Endothelial cell of hepatic sinusoid (primary cell): ENCODE results near the gene TSHZ2.
"Not testable (repeated sequence)": the region's sequence is repeated elsewhere in the genome, so short reads cannot be mapped to it uniquely, and the experiment has no call there.

Experiments used
- in situ Hi-C: cut with HindIII; loops from 2 replicates; pipeline ENCODE4 v1.10.0; 2017; ENCODE audit warnings: low sequenced_read_pairs

TSHZ2 gene

DNA sequence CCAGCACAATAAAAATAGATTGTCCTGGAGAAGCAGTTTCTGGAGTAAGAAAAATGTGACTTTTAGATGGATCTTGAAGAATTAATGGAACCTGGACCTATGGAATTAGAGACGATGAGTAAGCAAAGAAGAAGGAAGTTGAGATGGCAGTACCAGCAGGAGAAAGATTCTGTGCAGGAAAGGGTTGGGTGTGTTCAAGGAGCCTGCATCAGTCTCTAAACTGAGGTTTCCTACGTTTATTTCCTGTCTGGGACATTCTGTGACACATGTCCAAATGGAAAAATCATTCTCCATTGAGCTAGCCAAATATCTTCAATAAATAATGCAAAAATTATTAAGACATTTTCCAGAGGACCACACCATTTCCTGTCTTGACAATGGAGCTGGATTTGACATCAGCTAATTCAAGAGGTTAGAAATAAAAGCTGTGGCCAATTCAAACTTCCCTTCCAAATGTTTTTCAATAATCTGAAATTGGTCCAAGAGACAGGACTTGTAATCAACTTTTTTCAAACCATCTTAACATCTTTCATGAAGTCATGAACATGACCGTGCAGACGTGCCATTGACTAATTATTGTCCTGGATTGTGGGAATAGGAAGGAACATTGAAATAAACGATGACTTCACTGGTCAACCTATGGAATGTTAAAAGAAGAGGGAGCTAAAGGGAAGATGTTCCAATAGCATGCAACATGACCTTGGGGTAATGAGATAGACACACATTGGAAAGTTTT, 423.2 kb downstream of the TSHZ2 start:
- in situ Hi-C loops = no loop called here

DNA sequence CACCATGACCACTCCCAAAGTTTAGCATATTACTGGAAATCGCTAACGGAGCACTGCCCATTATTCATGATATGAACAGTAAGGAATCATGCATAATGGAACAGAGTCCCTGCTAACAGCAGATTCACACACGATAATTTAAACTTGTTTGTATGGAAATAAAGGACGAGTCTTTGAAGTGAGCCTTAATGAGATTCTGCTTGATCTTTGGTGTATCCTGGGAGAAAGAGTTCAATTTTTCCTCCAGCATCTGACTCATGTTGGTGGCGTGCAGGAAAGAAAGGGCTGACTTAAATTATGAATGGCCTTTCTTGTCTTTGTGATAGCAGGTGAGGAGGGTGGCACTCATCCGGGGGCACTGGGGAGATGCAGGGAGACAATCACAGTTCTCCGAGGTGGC, 426.9 kb downstream of the TSHZ2 start:
- in situ Hi-C loops = no loop called here

DNA sequence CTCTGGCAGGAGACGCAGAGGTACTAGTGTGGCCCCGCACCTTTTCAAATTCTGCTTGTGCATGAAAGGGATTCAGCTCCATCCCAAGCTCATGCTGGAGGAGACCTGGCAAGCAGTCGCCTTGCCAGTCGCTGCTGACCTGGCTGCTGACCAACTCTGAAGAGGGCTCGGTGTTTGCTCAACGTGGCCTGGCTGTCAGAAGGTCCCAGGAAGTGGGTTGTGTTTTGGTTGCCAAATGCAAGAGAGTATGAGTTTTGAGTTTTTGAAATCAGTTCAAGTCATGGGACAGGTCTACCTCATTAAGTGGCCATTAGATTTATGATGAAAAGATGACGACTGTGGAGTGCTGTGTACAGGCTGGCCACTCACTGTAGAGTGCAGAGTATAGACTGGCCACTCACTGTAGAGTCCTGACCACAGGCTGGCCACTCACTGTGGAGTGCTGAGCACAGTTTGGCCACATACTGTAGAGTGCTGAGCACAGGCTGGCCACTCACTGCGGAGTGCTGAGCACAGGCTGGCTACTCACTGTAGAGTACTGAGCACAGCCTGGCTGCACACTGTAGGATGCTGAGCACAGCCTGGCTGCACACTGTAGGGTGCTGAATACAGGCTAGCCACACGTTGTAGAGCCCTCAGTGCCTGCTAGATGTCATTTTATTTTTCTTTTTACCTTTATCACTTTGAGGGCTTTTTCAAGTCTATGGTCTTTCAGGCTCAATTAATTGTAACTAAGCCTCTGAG, 427.6 kb downstream of the TSHZ2 start:
- in situ Hi-C loops = no loop called here

DNA sequence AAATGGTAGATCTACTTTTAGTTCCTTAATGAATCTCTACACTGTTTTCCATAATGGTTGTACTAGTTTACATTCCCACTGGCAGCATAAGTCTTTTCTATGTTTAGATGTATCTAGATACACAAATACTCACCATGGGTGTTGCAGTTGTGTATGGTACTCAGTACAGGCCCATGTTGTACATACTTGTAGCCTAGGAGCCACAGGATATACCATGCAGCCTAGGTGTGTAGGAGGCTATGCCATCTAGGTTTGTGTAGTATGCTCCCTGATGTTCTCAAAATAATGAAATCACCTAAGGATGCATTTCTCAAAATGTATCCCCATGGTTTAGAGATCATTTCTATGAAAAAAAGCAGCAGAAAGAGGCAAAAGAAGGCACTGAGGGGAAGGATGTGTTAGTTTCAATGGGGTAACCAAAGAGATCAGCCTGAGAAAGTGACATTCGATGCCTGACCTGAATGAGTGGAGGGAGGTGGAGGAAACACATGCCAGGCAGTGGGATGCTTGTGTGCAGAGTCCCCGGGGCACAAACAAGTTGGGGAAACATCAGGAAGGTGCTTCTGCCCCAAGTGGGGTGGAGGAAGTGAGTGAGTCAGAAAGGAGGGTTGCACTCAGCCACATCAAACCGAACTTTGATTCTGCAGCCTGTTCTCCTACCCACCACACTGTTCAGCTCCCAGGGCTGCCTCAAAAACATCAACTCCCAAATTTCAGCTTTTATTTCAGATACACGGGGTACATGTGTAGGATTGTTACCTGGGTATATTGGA, 430.3 kb downstream of the TSHZ2 start:
- in situ Hi-C loops = no loop called here

DNA sequence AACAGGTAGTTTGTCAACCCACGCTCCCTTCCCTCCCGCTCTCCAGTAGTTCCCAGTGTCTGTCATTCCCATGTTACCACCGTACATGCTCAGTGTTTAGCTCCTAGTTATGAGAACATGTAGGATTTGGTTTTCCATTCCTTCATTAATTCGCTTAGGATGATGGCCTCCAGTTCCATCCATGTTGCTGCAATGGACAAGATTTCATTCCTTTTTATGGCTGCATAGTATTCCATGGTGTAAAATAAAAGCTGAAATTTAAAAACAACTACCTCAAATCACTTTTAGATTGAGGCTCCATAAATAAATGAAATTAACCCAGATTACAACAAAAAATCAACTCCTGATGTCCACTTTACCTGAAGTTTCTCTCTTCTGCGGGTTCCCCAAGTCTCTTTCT, 430.9 kb downstream of the TSHZ2 start:
- in situ Hi-C loops = no loop called here

DNA sequence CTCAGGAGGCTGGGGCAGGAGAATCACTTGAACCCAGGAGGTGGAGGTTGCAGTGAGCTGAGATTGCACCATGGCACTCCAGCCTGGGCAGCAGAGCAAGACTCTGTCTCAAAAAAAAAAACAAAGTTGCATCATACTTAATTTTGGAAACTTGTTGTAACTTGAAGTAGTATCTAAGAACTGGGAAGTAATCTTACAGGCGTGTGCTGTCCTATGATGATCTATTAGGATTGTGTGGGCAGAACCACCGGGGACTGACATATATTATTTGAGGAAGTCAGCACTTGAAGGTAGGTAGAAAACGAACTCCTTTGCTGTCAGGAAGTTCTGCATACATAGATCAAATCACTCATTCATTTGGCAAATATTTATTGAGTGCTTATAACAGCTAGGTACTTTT, 433.0 kb downstream of the TSHZ2 start:
- in situ Hi-C loops = no loop called here

DNA sequence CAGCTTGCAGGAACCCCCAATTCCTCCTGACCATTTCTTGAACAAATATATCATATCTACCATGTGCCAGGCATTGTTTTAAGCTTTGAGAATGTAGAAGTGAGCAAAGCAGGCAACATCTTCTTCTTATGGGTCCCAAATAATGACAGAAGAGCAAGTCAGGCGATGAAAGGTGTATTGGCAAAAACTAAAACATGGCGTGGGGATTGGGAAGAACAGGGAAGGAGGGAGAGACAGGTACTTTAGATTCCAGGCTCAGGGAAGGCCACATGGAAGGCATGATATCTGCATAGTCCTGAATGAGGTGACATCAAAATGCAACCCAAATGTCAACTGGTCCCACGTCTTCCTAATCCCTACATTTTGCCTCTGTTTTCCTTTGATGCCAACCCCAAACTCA, 434.4 kb downstream of the TSHZ2 start:
- in situ Hi-C loops = no loop called here

DNA sequence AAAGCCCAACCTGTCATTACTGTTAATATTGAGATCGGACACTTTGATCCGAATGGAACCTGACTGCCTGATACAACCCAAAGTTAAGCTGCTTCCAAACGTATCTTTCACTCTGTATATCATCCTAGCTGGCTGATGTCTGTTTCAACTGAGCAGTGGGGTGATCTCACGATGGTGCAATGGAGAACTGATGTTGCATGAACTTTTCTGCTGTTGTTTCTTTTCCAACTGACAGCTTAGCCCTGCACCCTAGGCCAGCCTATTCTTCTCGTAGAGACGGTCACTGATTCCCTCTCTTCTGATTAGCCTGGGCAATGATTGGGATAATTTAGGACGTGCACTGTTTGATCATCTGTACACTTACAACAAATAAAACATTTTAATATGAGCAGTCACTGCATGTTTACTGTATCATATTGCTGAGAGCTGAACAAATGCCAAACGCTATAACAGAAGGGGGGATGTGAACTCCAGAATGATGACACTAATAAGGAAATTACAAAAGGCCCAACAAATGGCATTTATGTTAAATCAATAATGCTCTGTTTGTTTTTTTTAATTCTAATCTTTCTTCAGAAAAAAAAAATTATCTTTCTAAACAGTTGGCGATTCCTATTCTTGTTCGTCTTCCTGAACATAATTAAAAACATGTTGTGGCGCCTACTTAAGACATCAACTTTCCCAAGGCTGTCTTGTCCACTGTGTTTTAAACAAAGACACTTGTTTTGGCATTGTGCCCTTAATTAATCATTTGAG, 436.7 kb downstream of the TSHZ2 start:
- in situ Hi-C loops = no loop called here

DNA sequence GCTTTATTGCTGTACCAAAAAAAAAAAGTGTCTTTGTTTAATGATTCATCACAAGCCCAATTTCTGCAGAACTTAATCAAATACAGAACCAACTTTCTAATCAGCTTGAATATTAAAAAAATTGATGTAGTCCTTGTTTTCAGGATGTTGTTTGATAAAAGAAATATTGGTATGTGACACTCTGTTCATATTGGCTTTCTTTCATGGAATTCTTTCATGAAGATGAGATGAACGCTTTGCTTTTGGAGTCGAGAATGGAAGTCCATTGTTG, 437.2 kb downstream of the TSHZ2 start:
- in situ Hi-C loops = no loop called here

DNA sequence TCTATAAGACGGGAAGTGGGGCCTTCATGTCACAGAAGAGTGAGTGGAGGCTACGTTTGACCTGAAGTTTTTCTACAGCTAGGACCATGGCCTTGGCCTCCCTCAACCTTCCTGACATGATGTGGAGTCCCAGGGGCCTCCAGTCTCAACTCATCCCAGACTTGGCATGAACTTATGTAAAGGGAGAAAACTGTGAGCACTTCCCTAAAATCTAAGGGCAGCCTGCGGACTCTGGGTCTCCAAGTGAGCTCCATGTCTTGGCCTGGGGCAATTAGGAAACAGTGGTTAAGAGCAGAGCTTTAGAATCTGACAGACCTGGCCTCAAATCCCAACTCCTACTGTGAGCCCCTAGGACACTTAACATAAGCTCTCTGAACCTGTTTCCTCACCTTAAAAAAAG, 439.0 kb downstream of the TSHZ2 start:
- in situ Hi-C loops = no loop called here

DNA sequence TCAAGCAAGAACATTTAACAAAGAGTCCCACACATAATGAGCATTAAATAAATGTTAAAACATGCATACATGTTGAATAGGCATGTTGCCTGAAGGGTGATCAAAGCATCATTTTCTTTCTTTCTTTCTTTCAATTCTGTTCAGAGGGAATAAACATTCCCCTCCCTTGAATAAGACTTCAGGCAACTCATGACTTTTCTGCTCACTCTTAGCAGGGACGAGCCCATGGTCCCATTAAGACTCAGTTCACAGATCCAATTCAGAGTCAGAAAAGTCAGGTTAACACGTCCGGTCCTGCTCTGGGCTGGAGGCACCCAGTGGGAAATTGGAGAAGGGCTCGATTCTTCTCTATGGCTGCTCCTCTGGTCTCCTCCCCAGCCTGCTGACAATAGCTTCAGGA, 439.7 kb downstream of the TSHZ2 start:
- in situ Hi-C loops = no loop called here

DNA sequence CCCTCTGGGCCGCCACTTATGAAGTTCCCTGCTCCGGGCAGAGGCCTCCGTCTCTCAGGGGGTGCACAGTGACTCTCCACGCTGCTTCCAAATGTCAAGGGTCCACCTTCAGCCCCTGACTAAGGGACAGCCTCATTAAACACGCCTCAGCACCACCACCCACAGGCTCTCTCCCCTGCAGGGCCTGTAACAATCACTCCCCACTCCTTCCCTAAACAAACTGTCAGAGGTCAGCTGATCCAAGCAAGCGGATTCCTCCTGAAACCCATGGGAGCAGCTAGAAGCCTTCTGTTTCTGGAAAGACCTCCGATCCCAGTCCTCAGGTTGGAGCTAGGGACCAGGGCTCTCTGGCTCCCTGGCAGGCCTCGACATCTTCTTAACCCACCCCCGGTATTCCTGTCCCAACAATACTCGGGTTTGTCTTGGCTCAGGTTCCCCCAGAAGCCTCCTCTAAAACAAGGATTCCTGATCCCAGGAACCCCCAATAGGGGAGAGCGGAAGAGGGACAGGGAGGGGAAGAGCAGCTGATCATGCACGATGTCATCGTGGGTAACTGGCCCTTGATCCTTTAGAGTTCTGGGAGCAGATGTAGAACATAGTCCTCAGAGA, 440.5 kb downstream of the TSHZ2 start:
- in situ Hi-C loops = no loop called here

DNA sequence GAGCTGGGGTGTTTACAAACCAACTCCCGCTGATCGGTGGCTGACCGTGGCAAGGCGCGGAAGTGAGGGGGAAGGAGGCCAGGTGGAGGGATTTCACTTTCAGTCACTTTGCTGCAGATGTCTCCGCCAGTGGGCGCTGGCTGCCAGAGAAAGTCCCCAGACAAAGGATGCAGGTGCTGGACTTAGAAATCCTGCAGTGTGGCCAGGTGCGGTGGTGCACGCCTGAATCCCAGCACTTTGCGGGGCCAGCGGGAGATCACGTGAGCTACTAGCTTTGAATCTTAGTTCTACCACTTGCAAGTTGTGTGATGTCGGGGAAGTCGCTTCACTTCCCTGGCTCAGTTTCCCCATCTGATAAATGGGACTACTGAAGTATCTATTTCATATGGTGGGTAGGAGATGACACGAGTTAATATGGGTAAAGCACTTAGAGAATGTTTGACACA, 441.1 kb downstream of the TSHZ2 start:
- in situ Hi-C loops = no loop called here

DNA sequence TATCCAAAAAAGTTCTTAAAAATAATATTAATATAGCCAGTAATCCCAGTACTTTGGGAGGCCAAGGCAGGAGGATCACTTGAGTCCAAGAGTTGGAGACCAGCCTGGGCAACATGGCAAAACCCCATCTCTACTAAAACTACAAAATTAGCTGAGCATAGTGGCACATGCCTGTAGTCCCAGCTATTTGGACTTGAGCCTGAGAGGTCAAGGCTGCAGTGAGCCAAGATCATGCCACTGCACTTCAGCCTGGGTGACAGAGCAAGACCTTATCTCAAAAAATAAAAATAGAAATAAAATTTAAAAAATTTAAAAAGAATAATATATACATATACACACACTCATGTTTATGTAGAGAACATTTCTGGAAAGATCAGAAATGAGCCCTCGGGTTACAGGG, 441.7 kb downstream of the TSHZ2 start:
- in situ Hi-C loops = not testable (repeated sequence)

DNA sequence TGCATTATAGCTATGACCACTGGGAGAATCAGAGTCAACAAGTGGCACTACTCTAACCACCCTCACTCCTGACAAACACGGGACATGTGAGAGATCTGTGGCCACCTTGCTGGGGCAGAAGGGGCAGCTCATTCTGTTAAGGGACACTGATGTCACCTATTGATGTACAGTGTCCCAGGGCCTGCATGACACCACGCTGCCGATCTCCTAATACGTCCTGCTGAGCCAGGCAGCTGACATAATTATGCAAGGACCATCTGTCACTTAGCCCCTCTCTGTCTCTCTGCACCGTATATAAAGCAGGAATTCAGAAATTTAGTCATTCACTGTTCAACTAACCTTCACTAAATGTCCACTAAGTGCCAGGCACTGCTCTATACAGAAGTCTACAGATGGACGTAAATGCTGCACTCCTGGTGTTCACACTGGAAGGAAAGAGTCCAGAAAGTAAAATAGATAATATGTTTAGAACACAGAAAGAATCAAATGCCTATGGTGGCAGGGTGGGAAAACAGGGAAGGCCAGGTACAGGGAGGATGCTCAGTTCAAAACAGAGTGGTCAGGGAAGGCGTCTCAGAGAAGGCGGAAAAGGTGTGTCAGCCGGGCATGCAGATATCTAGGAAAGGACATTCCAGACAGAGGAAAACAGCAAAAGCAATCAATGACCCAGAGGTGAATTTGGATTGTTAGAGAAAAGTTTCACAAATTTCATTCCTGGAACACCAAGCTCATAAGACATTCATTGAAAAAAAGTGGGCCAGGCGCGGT, 447.7 kb downstream of the TSHZ2 start:
- in situ Hi-C loops = no loop called here

DNA sequence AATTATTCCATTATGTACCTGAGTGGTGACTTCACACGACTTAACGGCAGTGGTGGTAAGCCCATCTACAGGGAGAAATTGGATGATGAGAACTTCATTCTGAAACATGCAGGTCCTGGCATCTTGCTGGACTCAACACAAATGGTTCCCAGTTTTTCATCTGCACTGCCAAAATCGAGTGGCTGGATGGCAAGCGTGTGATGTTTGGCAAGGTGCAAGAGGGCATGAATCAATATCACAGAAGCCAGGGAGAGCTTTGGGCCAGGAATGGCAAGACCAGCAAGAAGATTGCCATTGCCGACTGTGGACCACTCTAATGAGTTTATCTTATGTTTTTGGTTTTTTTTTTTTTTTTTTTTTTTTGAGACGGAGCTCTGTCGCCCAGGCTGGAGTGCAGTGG, 449.2 kb downstream of the TSHZ2 start:
- in situ Hi-C loops = no loop called here

DNA sequence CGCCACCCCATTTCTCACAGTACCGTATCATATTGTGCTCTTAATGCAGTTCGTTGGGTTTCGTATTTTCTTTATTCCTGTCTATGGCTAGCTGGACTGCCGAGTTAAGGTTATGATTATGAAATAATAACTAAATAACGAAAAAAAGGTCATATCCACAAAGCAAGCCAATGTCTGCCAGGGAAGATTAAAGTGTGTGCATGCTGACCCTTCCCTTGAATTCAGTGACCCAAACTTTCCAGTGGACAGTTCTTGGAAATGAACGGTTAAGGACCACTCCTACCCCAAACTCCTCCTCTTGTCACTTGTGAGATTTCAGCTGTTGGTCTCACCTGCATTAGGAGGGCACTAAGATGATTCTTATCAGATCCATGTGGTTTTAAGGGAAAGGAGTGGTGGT, 449.9 kb downstream of the TSHZ2 start:
- in situ Hi-C loops = no loop called here

DNA sequence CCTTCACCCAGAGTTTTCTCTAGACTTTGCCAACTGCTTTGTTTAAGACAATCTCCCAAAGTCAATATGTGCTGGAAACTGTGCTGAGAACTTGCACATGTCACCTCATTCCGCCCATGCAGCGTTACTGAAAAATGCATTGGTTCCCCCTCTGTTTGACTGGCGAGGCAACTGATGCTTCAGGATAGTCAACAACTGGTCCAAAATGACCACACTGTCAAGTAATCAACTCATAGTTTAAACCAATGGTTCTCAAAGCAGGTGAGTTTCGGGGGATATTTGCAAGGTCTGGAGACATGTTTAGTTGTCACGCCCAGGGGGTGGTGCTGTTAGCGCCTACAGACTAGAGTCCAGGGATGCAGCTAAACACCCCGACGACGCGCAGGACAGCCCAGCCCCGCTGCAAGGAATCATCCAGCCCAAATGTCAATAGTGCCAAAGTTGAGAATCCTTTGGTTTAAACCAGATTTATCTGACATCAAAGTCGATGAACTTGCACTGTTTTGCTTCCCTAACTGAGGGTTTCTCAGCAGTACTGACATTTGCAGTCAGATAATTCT, 451.5 kb downstream of the TSHZ2 start:
- in situ Hi-C loops = no loop called here

DNA sequence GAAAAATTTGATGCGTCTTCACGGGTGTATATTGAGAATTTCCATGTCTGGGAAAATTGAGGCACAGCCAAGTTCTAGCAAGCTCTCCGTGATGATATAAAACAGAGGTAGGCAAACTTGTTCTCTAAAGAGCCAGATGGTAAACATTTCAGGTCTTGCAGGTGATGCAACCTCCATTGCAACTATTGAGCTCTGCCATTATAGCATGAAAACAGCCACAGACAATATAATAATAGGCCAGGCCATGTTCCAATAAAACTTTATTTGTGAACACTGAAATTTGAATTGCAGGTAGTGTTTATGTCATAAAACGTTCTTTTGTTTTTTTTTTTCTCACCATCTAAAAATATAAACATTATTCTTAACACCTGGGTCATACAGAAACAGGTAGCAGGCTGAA, 453.3 kb downstream of the TSHZ2 start:
- in situ Hi-C loops = no loop called here

DNA sequence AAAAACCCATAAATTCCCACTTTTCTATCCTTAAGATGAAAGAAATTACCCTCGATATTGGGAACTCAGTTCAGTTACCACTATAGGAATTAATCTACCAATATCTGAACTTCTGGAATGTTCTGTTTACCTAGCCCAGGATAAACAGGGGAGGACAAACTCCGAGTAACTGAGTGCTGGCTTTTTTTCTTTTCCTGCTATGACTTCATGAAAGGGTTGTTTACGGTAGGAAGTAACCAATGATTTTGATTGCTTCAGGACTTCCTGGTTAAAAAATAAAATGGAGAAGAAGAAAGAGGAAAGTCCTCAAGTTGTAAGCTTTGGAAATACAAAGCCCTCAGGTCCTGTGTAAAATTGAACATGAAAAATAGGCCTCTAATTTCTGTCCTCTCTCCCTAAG, 453.8 kb downstream of the TSHZ2 start:
- in situ Hi-C loops = no loop called here
